PFSK-1 (cell line): ENCODE results near the gene RIT2.

Source experiments
- FOXP2 ChIP-seq: optimal IDR thresholded peaks from 2 replicates; pipeline ENCODE3; 2011; ENCODE audit warnings: borderline replicate concordance, control low read depth, inconsistent platforms; ENCODE audit not compliant: insufficient read depth; ENCODE audit errors: extremely low read length, extremely low read depth
- POLR2AphosphoS5 ChIP-seq: IDR thresholded peaks from 2 replicates; pipeline ENCODE4 v1.6.1; 2012; ENCODE audit warnings: low read depth, mild to moderate bottlenecking, control low read depth, low read length, moderate library complexity
- REST ChIP-seq, 2 experiments: IDR thresholded peaks; 2 replicates each; pipeline versions ENCODE4 v1.6.1 to v1.8.0; 2011 to 2012; ENCODE audit warnings: low read depth in 2 of 2, low read length in 2 of 2, control low read depth in 1 of 2, inconsistent platforms in 1 of 2, mild to moderate bottlenecking in 1 of 2, moderate library complexity in 1 of 2; ENCODE audit not compliant: insufficient read depth in 1 of 2
- SIN3A ChIP-seq: IDR thresholded peaks from 2 replicates; pipeline ENCODE4 v1.6.1; 2012; ENCODE audit warnings: mild to moderate bottlenecking, low read length, moderate library complexity, borderline replicate concordance; ENCODE audit not compliant: insufficient read depth
- TAF1 ChIP-seq: IDR thresholded peaks from 2 replicates; pipeline ENCODE4 v1.6.1; 2012; ENCODE audit warnings: low read length, control low read depth, borderline replicate concordance; ENCODE audit not compliant: insufficient read depth

The RIT2 gene

DNA sequence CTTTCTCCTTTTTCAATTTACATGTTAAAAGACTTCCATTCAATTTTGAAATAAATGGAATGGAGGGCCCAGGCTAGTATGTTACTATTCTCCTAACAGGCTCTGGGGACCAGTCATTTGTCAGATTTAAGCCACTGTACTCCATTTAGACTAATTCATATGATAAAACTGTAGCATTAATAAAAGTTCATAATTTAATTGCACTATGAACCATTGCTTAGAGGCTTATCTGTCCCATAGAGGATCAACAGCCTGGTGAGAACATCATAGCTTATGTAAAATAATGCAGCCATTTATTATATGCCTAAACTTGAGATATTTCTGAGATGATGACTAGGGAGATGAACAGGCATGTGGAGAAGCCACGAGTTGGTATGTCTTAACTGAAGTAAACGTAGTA is 156.0 kb downstream of the RIT2 start:
- TF ChIP-seq REST (IDR thresholded peaks at IDR 0.05; ENCODE audit: insufficient read depth in 1 of 2, low read depth in 2 of 2, low read length in 2 of 2) (no peak), FOXP2 (no peak), TAF1 (no peak), POLR2AphosphoS5 (no peak), SIN3A (no peak)

DNA sequence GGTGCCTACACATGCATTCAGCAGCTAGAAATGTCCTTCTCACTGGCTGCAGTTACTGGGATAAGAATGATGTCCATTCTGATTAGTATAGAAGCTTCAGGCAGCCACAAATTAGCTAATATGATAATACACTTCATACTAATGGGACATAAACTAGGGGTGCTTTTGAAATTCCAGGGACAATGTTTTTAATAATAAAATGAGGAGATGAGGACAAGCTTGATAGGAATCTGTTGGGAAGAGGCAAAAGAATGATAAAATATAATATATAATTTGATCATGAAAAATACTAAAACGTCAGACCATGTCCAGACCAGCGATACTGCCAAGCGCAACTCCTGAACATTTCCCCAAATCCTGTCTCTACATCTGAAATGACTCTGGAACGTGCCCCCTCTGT is 157.1 kb downstream of the RIT2 start:
- no peak for TF ChIP-seq POLR2AphosphoS5
- no peak for TF ChIP-seq FOXP2
- TF ChIP-seq REST (IDR thresholded peaks at IDR 0.05; ENCODE audit: insufficient read depth in 1 of 2, low read depth in 2 of 2, low read length in 2 of 2), result no peak
- no peak for TF ChIP-seq SIN3A
- no peak for TF ChIP-seq TAF1

GRCh38 chr18:42956287-42956686 is 159.2 kb downstream of the RIT2 start:
- no peak for TF ChIP-seq REST (IDR thresholded peaks at IDR 0.05; ENCODE audit: insufficient read depth in 1 of 2, low read depth in 2 of 2, low read length in 2 of 2)
- TF ChIP-seq SIN3A, result no peak
- no peak for TF ChIP-seq POLR2AphosphoS5

GRCh38 chr18:42954887-42955286 is 160.6 kb downstream of the RIT2 start:
- TF ChIP-seq REST (IDR thresholded peaks at IDR 0.05; ENCODE audit: insufficient read depth in 1 of 2, low read depth in 2 of 2, low read length in 2 of 2), result no peak
- no peak for TF ChIP-seq TAF1
- no peak for TF ChIP-seq POLR2AphosphoS5
- no peak for TF ChIP-seq FOXP2
- TF ChIP-seq SIN3A, result no peak

DNA sequence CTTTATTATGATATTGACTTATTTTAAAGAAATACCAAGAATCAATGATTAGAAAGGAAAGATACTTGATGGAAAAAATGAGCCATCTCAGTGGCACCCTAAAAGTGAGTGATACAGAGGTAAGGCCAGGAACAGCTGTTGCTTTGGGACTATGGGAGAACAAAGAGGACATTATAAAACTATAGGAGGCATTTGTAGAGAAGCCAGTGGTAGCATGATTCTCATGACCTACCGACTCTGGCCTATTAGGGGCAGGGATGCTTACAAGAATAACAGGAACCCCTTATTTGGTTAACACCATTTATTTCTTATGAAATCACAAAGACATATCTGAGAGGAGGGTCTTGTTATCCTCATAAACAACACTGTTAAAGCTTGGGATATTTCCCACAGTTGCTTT is 162.2 kb downstream of the RIT2 start:
- TF ChIP-seq FOXP2, result no peak
- no peak for TF ChIP-seq REST (IDR thresholded peaks at IDR 0.05; ENCODE audit: insufficient read depth in 1 of 2, low read depth in 2 of 2, low read length in 2 of 2)
- TF ChIP-seq SIN3A, result no peak
- TF ChIP-seq POLR2AphosphoS5, result no peak
